ENCODE data around the gene ADAMTS17. TPM values are rescaled to one million over a fixed set of nuclear protein-coding genes. Genes with fewer than 3 reads are reported as not detected.
"Not testable (repeated sequence)": the region's sequence is repeated elsewhere in the genome, so short reads cannot be mapped to it uniquely, and the experiment has no call there.

The ADAMTS17 gene
- total RNA-seq, 1 experiment from 2014 or later: 4.1 TPM

- Histone ChIP-seq H3K27me3 (no peaks in the 10 kb centered on the region), H3K27ac (no peak overlapping the region), H3K4me3 (no peak overlapping the region), H3K9me3 (replicated peaks) (no peaks in the 10 kb centered on the region), H3K4me1 (peaks cover 28% of the 10 kb centered on the region), H3K36me3 (no peaks in the 10 kb centered on the region)
- no peak for DNase-seq
These were observed 354.1 kb downstream of the ADAMTS17 start for GRCh38 chr15:99987701-99988100.

- H3K27me3 ChIP-seq: no peaks in the 10 kb centered on the region
These were observed 354.7 kb downstream of the ADAMTS17 start for GRCh38 chr15:99987119-99987506.

GRCh38 chr15:99986297-99987118 lies 355.3 kb downstream of the ADAMTS17 start:
- Histone ChIP-seq H3K4me1 (peaks cover 35% of the 10 kb centered on the region), H3K9me3 (replicated peaks) (no peaks in the 10 kb centered on the region), H3K27me3 (no peaks in the 10 kb centered on the region), H3K36me3 (no peaks in the 10 kb centered on the region), H3K27ac (peak overlapping the region; percentile 66), H3K4me3 (no peak overlapping the region)
- peak; percentile 61 to 83 for DNase-seq

More at GRCh38 chr15:99987119-99987506, 354.7 kb downstream of the ADAMTS17 start:
- Histone ChIP-seq H3K4me1 (peaks cover 34% of the 10 kb centered on the region), H3K4me3 (no peak overlapping the region), H3K36me3 (no peaks in the 10 kb centered on the region), H3K9me3 (replicated peaks) (no peaks in the 10 kb centered on the region), H3K27ac (peak overlapping the region; percentile 66)
- peak in 1 of 2 experiments; percentile 57 for DNase-seq

DNA sequence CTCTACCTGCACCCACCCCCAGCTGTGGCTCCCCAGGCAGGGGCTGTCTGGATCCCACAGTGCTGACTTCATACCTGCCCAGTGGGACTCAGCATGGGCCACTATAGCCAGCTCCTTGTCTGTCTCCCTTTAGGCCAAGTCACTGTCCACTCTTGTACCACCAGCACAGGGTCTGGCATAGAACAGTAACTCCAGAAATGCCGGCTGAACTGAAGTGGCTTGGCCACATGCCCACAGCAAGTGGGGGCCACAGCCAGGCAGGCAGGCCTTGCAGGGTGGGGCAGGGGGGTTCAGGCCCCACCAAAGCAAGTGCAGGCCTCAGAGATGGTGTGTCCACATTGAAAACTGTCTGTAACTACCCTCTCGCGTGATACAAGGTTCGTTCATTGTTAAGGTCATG lies 355.9 kb downstream of the ADAMTS17 start:
- no peaks in the 10 kb centered on the region for H3K27me3 ChIP-seq
- H3K4me3 ChIP-seq: no peak overlapping the region
- DNase-seq: no peak
- no peaks in the 10 kb centered on the region for H3K36me3 ChIP-seq
- H3K4me1 ChIP-seq: peaks cover 35% of the 10 kb centered on the region
- peak overlapping the region; percentile 66 for H3K27ac ChIP-seq
- H3K9me3 ChIP-seq (replicated peaks): no peaks in the 10 kb centered on the region

DNA sequence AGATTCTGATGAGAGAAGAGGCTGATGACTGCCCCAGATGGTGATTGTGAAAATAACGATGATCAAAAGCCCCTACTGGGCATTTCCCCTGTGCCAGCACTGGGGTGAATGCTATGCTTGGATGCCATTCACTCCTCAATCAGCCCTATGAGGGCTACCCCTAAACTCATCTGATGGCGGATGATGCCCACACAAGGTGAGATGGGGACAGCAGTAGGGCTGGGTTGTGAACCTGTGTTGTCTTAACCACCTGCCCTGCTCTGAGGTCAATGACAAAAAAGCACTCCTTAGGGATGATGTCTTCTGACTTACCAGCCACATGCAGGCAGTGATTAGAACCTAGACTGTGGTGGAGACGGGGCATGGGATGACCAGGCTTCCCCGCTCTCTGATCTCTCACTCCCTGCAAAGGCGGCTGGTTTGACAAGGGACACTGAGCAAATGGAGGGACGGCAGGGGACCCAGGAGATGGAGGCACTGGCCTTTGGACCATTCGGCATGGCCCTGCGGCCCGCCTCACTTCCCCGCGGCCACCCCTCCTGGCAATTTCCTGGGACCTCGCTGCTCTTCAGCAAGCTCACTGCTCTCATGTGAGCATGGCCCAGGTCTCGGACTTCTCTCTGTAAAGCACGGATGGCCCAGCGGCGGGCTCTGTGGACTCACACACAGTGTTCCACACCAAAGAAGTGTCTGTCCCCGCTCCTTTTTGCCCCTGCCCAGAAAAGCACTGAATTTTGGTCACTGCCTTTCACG lies 357.1 kb downstream of the ADAMTS17 start:
- H3K9me3 ChIP-seq (replicated peaks): no peaks in the 10 kb centered on the region
- no peaks in the 10 kb centered on the region for H3K36me3 ChIP-seq
- H3K4me1 ChIP-seq: peaks cover 35% of the 10 kb centered on the region
- H3K4me3 ChIP-seq: no peak overlapping the region
- no peak overlapping the region for H3K27ac ChIP-seq
- H3K27me3 ChIP-seq: no peaks in the 10 kb centered on the region
- no peak for DNase-seq

- DNase-seq: peak in 1 of 2 experiments; percentile 28
- Histone ChIP-seq H3K9me3 (replicated peaks) (no peaks in the 10 kb centered on the region), H3K4me1 (peaks cover 35% of the 10 kb centered on the region), H3K27me3 (no peaks in the 10 kb centered on the region), H3K27ac (no peak overlapping the region; the same call in 1 of the 2 replicates), H3K4me3 (no peak overlapping the region), H3K36me3 (no peaks in the 10 kb centered on the region)
These were observed 357.9 kb downstream of the ADAMTS17 start for GRCh38 chr15:99983886-99984286.

DNA sequence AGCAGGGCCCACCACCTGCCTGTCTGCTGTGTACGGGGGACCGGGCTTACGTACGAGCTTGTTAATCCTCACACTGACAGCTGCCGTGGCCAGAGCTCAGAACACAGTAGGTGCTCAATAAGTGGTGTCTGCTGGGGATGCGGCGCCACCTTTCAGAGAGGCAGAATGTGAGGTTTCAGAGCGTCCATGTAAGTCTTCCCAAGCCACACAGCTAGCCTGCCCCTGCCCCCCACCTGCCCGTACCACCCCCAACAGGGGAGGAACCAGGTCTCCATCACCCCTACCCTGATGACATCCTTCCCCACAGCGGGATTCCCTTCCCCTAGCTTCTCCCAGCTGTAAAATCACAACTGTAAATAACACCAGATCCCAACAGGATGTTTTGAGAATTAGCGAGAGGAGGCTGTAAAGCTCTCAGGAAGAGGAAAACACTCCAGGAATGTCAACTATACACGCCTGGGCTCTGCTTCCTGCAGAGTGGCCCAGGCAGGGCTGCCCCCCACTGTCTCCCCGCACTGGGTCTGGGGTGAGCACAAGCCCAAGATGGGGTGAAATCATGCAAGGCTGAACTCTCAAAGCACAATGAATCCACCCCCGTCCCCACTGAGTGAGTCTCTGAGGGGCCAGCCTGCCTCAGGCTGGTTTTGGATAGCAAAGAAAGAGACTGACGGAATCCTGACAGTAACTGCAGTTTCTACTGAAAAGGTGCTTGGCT lies 358.4 kb downstream of the ADAMTS17 start:
- Histone ChIP-seq H3K36me3 (no peaks in the 10 kb centered on the region), H3K27ac (no peak overlapping the region; the same call in 1 of the 2 replicates), H3K27me3 (no peaks in the 10 kb centered on the region), H3K4me3 (no peak overlapping the region), H3K9me3 (replicated peaks) (no peaks in the 10 kb centered on the region), H3K4me1 (peaks cover 35% of the 10 kb centered on the region)
- peak in 1 of 2 experiments; percentile 44 for DNase-seq

GRCh38 chr15:99982662-99983061 lies 359.1 kb downstream of the ADAMTS17 start:
- Histone ChIP-seq H3K36me3 (no peaks in the 10 kb centered on the region), H3K4me1 (peaks cover 37% of the 10 kb centered on the region), H3K27me3 (no peaks in the 10 kb centered on the region), H3K4me3 (no peak overlapping the region), H3K27ac (no peak overlapping the region), H3K9me3 (replicated peaks) (no peaks in the 10 kb centered on the region)
- no peak for DNase-seq

DNA sequence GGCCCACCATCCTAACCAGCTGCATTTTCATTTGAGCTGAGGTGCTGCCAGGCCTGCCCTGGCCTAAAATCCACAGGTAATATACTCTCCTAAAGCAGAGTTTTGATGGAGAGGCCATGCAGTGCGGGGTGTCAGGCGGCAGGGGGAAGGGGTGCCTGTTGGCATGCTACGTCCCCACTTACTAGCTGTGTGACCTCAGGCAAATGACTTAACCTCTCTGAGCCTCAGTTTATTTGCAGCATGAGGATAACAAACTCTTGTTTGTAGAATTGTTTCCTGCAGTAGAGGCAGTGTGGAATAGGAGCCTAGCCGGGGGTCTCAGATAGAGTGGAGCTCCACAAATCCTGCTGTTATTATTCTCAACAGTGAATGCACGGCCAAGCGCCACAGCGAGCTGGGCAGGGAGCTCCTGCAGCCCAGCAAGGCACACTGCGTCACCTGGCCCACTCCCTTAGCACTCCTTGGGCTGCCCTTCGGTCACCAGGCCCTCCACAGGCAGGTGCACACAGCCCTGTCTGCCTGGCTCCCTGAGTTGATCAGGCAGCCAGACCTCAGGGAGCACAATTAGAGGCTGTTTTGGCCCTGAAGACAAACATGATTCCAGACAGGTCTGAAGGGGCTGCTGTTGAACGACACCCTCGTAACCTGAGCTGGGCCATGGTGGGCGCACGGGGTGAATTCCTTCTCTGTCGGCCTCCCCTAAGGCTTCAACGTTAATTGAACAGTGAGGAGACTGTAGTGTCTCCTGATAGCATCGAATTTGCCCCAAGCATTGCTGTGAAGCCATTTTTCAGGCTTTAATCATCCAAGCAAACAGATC lies 359.7 kb downstream of the ADAMTS17 start:
- no peaks in the 10 kb centered on the region for H3K27me3 ChIP-seq
- no peaks in the 10 kb centered on the region for H3K9me3 ChIP-seq (replicated peaks)
- DNase-seq: peak in 1 of 2 experiments; percentile 33
- no peak overlapping the region for H3K27ac ChIP-seq
- no peak overlapping the region for H3K4me3 ChIP-seq
- H3K4me1 ChIP-seq: peaks cover 39% of the 10 kb centered on the region
- H3K36me3 ChIP-seq: no peaks in the 10 kb centered on the region

DNA sequence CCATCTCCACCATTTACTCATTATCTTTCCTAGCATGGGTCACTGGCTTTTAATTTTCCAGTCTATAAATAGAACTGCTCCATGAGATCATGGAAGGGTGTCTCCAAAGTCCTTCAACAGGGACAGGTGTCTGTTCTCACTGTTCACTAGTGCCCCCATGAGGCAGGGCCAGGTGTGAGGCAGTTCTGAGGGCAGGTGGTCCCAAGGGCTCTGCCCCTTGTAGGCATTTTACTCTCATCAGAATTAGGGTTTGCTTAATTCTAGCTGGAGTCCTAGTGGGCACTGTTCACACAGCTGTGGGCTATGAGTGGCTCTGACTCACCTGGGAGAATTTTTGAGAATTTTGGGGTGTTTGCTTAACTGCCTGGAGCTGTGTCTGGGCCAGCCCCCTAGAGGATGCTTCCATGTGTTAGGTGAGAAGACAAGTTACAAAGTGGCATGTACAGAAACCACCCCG lies 360.6 kb downstream of the ADAMTS17 start:
- Histone ChIP-seq H3K4me1 (peaks cover 36% of the 10 kb centered on the region), H3K4me3 (no peak overlapping the region), H3K36me3 (no peaks in the 10 kb centered on the region), H3K27ac (no peak overlapping the region), H3K27me3 (no peaks in the 10 kb centered on the region), H3K9me3 (replicated peaks) (no peaks in the 10 kb centered on the region)
- DNase-seq: no peak

GRCh38 chr15:99980752-99981151 lies 361.0 kb downstream of the ADAMTS17 start:
- H3K9me3 ChIP-seq (replicated peaks): no peaks in the 10 kb centered on the region
- H3K4me3 ChIP-seq: no peak overlapping the region
- peaks cover 36% of the 10 kb centered on the region for H3K4me1 ChIP-seq
- DNase-seq: no peak
- H3K36me3 ChIP-seq: no peaks in the 10 kb centered on the region
- no peak overlapping the region for H3K27ac ChIP-seq
- H3K27me3 ChIP-seq: no peaks in the 10 kb centered on the region

DNA sequence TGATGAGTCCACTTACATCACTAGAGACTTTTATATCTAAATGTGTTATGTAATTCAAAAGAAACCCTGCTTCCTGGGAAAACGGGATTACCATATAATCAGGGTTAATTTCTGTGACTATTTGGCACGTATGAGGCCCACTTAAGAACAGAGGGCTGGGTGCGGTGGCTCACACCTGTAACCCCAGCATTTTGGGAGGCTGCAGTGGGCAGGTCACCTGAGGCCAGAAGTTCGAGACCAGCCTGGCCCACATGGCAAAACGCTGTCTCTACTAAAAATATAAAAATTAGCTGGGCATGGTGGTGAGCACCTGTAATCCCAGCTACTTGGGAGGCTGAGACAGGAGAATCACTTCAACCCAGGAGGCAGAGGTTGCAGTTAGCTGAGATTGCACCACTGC lies 361.9 kb downstream of the ADAMTS17 start:
- DNase-seq; H3K9me3 ChIP-seq (replicated peaks); H3K4me3 ChIP-seq; H3K36me3 ChIP-seq; H3K27ac ChIP-seq; H3K27me3 ChIP-seq: not testable (repeated sequence)
- H3K4me1 ChIP-seq: peaks cover 31% of the 10 kb centered on the region

GRCh38 chr15:99979371-99979770 lies 362.4 kb downstream of the ADAMTS17 start:
- H3K4me1 ChIP-seq: peaks cover 31% of the 10 kb centered on the region
- H3K27ac ChIP-seq: no peak overlapping the region
- H3K9me3 ChIP-seq (replicated peaks): no peaks in the 10 kb centered on the region
- H3K4me3 ChIP-seq: no peak overlapping the region
- no peak for DNase-seq
- no peaks in the 10 kb centered on the region for H3K27me3 ChIP-seq
- no peaks in the 10 kb centered on the region for H3K36me3 ChIP-seq

GRCh38 chr15:99978426-99978825 lies 363.3 kb downstream of the ADAMTS17 start:
- no peaks in the 10 kb centered on the region for H3K36me3 ChIP-seq
- no peak overlapping the region for H3K27ac ChIP-seq
- H3K4me3 ChIP-seq: no peak overlapping the region
- peaks cover 27% of the 10 kb centered on the region for H3K4me1 ChIP-seq
- no peaks in the 10 kb centered on the region for H3K9me3 ChIP-seq (replicated peaks)
- no peaks in the 10 kb centered on the region for H3K27me3 ChIP-seq
- DNase-seq: no peak
